Trophoblast cell (in vitro differentiated cells and primary cell): ENCODE results near the gene LSS.
A peak's percentile ranks its signal among the peaks of the same experiment; 100 is the strongest.

ENCODE experiments used
- DNase-seq, 2 donors: peaks; one replicate each; pipeline ENCODE4 v3.0.0-alpha.2; 2016
- H2AFZ ChIP-seq: 2 replicates; pipeline ENCODE4 v1.6.1; 2013; ENCODE audit warnings: low read length, moderate library complexity, mild to moderate bottlenecking; ENCODE audit not compliant: insufficient read depth, poor library complexity
- H2AK5ac ChIP-seq: 2 replicates; pipeline ENCODE4 v1.6.1; 2013; ENCODE audit warnings: mild to moderate bottlenecking, low read length
- H2BK120ac ChIP-seq: 2 replicates; pipeline ENCODE4 v1.6.1; 2013; ENCODE audit warnings: low read length, mild to moderate bottlenecking, moderate library complexity; ENCODE audit not compliant: insufficient read depth, poor library complexity
- H2BK12ac ChIP-seq: 2 replicates; pipeline ENCODE4 v1.6.1; 2013; ENCODE audit warnings: mild to moderate bottlenecking, low read length, moderate library complexity
- H2BK5ac ChIP-seq: 2 replicates; pipeline ENCODE4 v1.6.1; 2013; ENCODE audit warnings: low read length, low read depth, moderate library complexity, mild to moderate bottlenecking; ENCODE audit not compliant: poor library complexity
- H3K14ac ChIP-seq: 2 replicates; pipeline ENCODE4 v1.6.1; 2013; ENCODE audit warnings: mild to moderate bottlenecking, low read length
- H3K18ac ChIP-seq: 2 replicates; pipeline ENCODE4 v1.6.1; 2013; ENCODE audit warnings: mild to moderate bottlenecking, low read length
- H3K23ac ChIP-seq: 2 replicates; pipeline ENCODE4 v1.6.1; 2013; ENCODE audit warnings: low read length
- H3K27ac ChIP-seq: 2 replicates; pipeline ENCODE4 v1.5.1; 2013; ENCODE audit warnings: low read depth, mild to moderate bottlenecking, inconsistent platforms, low read length, moderate library complexity
- H3K27me3 ChIP-seq: 2 replicates; pipeline ENCODE4 v1.6.1; 2013; ENCODE audit warnings: inconsistent platforms, mild to moderate bottlenecking, low read length, moderate library complexity; ENCODE audit not compliant: insufficient read depth
- H3K36me3 ChIP-seq, 2 experiments: 1 replicate in 1 of 2; 2 replicates in 1 of 2; pipeline ENCODE4 v1.6.1; 2013; ENCODE audit warnings: low read length in 2 of 2, mild to moderate bottlenecking in 2 of 2, moderate library complexity in 1 of 2; ENCODE audit not compliant: insufficient read depth in 2 of 2, control insufficient read depth in 1 of 2
- H3K4ac ChIP-seq: 2 replicates; pipeline ENCODE4 v1.6.1; 2013; ENCODE audit warnings: low read depth, mild to moderate bottlenecking, low read length, moderate library complexity
- H3K4me1 ChIP-seq, 2 experiments: 1 replicate in 1 of 2; 2 replicates in 1 of 2; pipeline ENCODE4 v1.6.1; 2013; ENCODE audit warnings: low read length in 2 of 2, mild to moderate bottlenecking in 2 of 2, moderate library complexity in 1 of 2; ENCODE audit not compliant: insufficient read depth in 2 of 2, control insufficient read depth in 1 of 2
- H3K4me2 ChIP-seq: 2 replicates; pipeline ENCODE4 v1.6.1; 2013; ENCODE audit warnings: inconsistent platforms, mild to moderate bottlenecking, low read length, moderate library complexity
- H3K4me3 ChIP-seq: 2 replicates; pipeline ENCODE4 v1.5.1; 2013; ENCODE audit warnings: mild to moderate bottlenecking, low read depth, low read length, inconsistent platforms
- H3K79me1 ChIP-seq: one replicate; pipeline ENCODE4 v1.6.1; 2013; ENCODE audit warnings: low read length
- H3K79me2 ChIP-seq: 2 replicates; pipeline ENCODE4 v1.6.1; 2013; ENCODE audit warnings: low read length, mild to moderate bottlenecking; ENCODE audit not compliant: control insufficient read depth, insufficient read depth, poor library complexity
- H3K9ac ChIP-seq: 2 replicates; pipeline ENCODE4 v1.6.1; 2013; ENCODE audit warnings: mild to moderate bottlenecking, low read length
- H3K9me3 ChIP-seq: 2 replicates; pipeline ENCODE4 v1.6.1; 2013; ENCODE audit warnings: low read depth, mild to moderate bottlenecking, control low read depth, inconsistent platforms, low read length; ENCODE audit not compliant: insufficient read depth
- H4K12ac ChIP-seq: 2 replicates; pipeline ENCODE4 v1.6.1; 2013; ENCODE audit warnings: low read depth, mild to moderate bottlenecking, low read length, moderate library complexity
- H4K8ac ChIP-seq: 2 replicates; pipeline ENCODE4 v1.6.1; 2013; ENCODE audit warnings: low read depth, mild to moderate bottlenecking, low read length, moderate library complexity
- H4K91ac ChIP-seq: one replicate; pipeline ENCODE4 v1.6.1; 2013; ENCODE audit warnings: low read depth, mild to moderate bottlenecking, low read length, moderate library complexity
- WGBS: extraction: QIAGEN DNeasy Blood & Tissue Kit; methylation state at CpG from one replicate; pipeline ENCODE4 v1.1.7; 2013; ENCODE audit warnings: missing lambda C conversion rate; ENCODE audit not compliant: insufficient read length, insufficient coverage; ENCODE audit errors: extremely low coverage; 5-methylcytosine and 5-hydroxymethylcytosine counted together

LSS gene

DNA sequence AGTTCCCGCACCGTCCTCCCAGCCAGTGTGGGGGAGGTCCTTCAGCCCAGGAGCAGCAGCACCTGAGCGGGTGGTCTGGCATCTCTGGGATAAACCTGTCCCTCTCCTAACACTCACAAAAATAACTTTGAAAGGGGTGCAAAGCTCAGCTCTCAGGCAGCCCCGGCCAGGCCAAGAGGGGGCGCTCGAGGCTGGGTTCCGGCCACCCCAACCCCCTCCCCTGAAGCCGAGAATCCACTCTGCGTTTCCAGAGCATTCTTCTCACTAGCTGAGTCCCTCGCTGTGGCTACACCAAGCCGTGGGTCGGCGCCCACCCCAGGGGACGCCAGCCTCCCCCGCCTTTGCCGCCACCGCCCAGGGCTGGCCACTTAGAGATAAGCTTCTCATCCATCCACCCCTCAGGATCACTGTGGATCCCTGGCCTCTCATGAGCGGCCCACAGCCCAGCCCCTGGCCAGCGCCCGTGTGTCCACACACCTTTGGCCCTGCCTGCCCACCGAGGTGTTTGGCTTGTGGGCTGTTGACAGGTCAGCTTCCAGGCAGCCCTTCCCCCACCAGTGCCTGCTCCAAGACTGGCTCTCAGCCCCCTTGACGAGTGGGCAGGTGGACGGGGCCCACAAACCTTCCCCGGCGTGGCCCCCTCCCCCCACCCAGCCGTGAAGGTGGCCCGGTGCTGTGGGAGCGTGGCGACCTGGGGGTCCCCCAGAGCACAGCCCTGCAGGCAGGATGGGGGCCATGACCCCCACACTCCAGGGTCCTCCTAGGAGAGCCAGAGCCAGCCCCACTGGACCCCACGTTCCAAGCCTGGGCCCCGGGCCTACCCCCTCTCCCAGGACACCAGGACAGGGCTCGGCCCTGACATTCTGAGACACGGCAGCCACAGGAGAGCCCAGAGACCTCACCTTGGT lies 75.1 kb downstream of the LSS start:
- peak overlapping the region; percentile 37 for H3K14ac ChIP-seq
- H2BK12ac ChIP-seq, result peak overlapping the region; percentile 12
- H3K36me3 ChIP-seq, result peaks cover 0 to 5% of the 10 kb centered on the region in 2 experiments
- H3K4me3 ChIP-seq, result no peak overlapping the region
- H2AK5ac ChIP-seq, result peak overlapping the region; percentile 55
- peak overlapping the region; percentile 0 for H2BK120ac ChIP-seq
- H2BK5ac ChIP-seq, result no peak overlapping the region
- no peaks in the 10 kb centered on the region for H3K79me1 ChIP-seq
- WGBS, result no CpG with 5 or more reads among the region's 33 CpGs
- peak overlapping the region; percentile 27 for H3K18ac ChIP-seq
- H4K12ac ChIP-seq, result no peak overlapping the region
- H3K4me1 ChIP-seq, result peaks cover 6 to 13% of the 10 kb centered on the region in 2 experiments
- H3K27me3 ChIP-seq, result no peaks in the 10 kb centered on the region
- no peak overlapping the region for H3K27ac ChIP-seq
- H2AFZ ChIP-seq, result peak overlapping the region; percentile 33
- H4K91ac ChIP-seq, result peak overlapping the region; percentile 3
- no peaks in the 10 kb centered on the region for H3K9me3 ChIP-seq
- peak overlapping the region; percentile 11 for H4K8ac ChIP-seq
- DNase-seq, result no peak
- H3K4me2 ChIP-seq, result peak overlapping the region; percentile 20
- no peak overlapping the region for H3K4ac ChIP-seq
- peaks cover 2% of the 10 kb centered on the region for H3K79me2 ChIP-seq
- no peak overlapping the region for H3K23ac ChIP-seq
- H3K9ac ChIP-seq, result no peak overlapping the region

DNA sequence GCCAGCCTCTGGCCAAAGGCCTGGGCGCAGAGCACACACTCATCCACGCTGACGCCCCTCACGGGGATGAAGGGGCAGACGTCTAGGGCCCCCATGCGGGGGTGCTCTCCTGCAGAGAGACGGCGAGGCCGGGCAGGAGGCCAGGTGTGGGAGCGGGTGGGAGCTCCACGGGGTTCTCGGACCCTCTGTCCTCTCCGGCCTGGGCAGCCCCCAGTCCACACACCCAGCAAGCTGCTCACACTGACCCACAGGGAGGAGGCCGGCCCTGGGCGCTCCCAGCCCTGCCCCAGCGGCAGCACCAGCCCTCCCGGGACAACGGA lies 75.7 kb downstream of the LSS start:
- peaks cover 6 to 13% of the 10 kb centered on the region in 2 experiments for H3K4me1 ChIP-seq
- H3K79me1 ChIP-seq, result no peaks in the 10 kb centered on the region
- no peaks in the 10 kb centered on the region for H3K9me3 ChIP-seq
- H3K4ac ChIP-seq, result no peak overlapping the region
- H2BK120ac ChIP-seq, result no peak overlapping the region
- no peaks in the 10 kb centered on the region for H3K27me3 ChIP-seq
- H3K79me2 ChIP-seq, result peaks cover 2% of the 10 kb centered on the region
- H3K14ac ChIP-seq, result no peak overlapping the region
- H3K18ac ChIP-seq, result no peak overlapping the region
- no peak overlapping the region for H4K91ac ChIP-seq
- no peak overlapping the region for H3K4me2 ChIP-seq
- H2AK5ac ChIP-seq, result no peak overlapping the region
- H3K27ac ChIP-seq, result no peak overlapping the region
- whole genome bisulfite sequencing, result no CpG with 5 or more reads among the region's 18 CpGs
- H4K12ac ChIP-seq, result no peak overlapping the region
- no peak overlapping the region for H2BK12ac ChIP-seq
- H3K4me3 ChIP-seq, result no peak overlapping the region
- H3K9ac ChIP-seq, result no peak overlapping the region
- H2AFZ ChIP-seq, result peak overlapping the region; percentile 33
- H2BK5ac ChIP-seq, result no peak overlapping the region
- DNase-seq, result no peak
- no peak overlapping the region for H3K23ac ChIP-seq
- peak overlapping the region; percentile 9 for H4K8ac ChIP-seq
- peaks cover 0 to 5% of the 10 kb centered on the region in 2 experiments for H3K36me3 ChIP-seq

DNA sequence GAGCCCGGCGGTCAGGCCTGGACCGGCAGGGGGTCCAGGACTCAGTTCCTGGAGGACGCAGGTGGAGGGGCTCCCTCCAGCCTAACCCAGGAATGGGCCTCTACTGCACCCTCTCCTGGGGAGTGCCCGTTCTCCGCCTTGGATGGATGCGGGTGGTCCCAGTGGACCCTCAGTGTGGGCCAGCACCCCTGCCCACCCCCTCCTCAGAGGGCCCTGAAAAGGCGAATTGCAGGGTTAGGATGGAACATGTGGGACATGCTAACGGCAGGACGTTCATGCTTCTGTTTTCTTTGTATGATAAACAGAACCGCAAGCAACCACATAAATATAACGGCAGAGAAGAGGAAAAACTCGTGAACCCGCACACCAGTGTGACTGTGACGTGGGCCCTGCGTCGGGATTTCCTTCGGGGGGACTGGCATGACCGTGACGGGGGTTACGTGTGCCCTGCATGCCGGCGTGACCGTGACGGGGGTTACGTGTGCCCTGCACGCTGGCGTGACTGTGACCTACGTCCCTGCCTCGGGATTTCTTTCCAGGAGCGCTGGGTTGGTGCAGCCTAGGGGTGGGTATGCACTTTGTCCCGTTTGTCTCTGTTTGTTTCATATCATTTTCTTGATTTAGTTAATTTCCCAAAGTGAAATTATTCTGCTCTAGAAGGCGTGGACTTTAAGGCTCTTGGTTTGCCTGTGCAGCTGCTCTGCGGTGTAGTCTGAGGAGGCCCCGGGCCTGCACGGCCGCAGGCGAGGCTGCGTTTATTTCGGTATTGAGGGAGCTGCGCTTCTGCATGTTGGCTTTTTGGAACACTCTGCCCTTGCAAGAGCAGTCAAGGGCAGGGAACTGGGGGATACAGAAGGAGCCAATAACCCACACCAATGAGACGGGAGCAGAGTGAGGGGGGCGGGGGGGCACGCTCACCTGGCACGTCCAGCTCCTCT lies 76.3 kb downstream of the LSS start:
- H2BK5ac ChIP-seq, result no peak overlapping the region
- DNase-seq, result no peak
- H2BK120ac ChIP-seq, result no peak overlapping the region
- H4K8ac ChIP-seq, result no peak overlapping the region
- no CpG with 5 or more reads among the region's 45 CpGs for WGBS
- H3K4me1 ChIP-seq, result peaks cover 6 to 14% of the 10 kb centered on the region in 2 experiments
- H3K36me3 ChIP-seq, result peaks cover 0 to 5% of the 10 kb centered on the region in 2 experiments
- no peak overlapping the region for H3K4me3 ChIP-seq
- no peaks in the 10 kb centered on the region for H3K27me3 ChIP-seq
- no peak overlapping the region for H3K27ac ChIP-seq
- H2AK5ac ChIP-seq, result no peak overlapping the region
- peaks cover 2% of the 10 kb centered on the region for H3K79me2 ChIP-seq
- H4K91ac ChIP-seq, result no peak overlapping the region
- no peak overlapping the region for H2BK12ac ChIP-seq
- H3K23ac ChIP-seq, result no peak overlapping the region
- H3K14ac ChIP-seq, result no peak overlapping the region
- no peak overlapping the region for H3K18ac ChIP-seq
- H4K12ac ChIP-seq, result no peak overlapping the region
- no peak overlapping the region for H3K4ac ChIP-seq
- peaks cover 1% of the 10 kb centered on the region for H3K79me1 ChIP-seq
- H2AFZ ChIP-seq, result no peak overlapping the region
- no peak overlapping the region for H3K9ac ChIP-seq
- H3K9me3 ChIP-seq, result no peaks in the 10 kb centered on the region
- no peak overlapping the region for H3K4me2 ChIP-seq

DNA sequence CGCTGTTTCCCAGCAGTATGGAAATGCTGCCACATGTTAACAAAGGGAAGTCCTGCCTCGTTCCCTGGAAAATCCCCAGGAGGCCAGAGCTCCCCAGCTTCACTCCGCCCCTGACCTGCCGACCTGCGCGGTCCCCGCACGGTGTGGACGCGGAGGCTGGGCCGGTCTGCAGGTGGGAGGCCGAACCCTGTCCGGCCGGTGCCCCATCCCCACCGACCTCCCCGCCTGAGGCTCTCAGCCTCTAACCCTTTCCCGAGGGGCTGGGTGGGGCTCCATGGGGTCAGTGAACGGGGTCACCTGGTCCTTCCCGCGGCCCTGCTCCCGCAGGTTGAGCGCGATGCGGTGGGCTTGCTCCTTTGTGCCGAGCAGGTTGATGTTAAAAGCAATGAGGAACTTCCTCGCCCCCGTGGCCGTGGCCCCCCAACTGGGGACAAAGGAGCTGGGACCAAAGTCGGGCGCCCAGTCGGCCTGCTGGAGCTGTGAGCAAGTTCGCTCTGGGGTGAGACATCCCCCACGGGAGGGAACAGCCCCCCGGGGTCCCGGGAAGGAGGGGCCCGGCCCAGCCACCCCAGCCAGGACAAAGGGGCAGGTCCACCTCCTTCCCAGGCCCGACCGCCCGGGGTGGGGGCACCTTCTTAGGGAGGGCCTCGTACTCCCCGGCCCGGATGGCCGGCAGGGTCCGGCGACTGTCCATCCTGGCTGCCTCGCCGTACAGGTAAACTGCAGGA lies 77.1 kb downstream of the LSS start:
- Histone ChIP-seq H3K9ac (no peak overlapping the region), H3K4me2 (no peak overlapping the region), H2BK12ac (no peak overlapping the region), H3K79me1 (peaks cover 6% of the 10 kb centered on the region), H3K4me1 (peaks cover 9 to 19% of the 10 kb centered on the region in 2 experiments), H3K4me3 (no peak overlapping the region), H4K91ac (no peak overlapping the region), H3K79me2 (peaks cover 2% of the 10 kb centered on the region), H3K27me3 (no peaks in the 10 kb centered on the region), H3K9me3 (no peaks in the 10 kb centered on the region), H4K12ac (no peak overlapping the region), H3K4ac (no peak overlapping the region), H3K14ac (no peak overlapping the region), H2BK5ac (no peak overlapping the region), H2AK5ac (no peak overlapping the region), H3K23ac (no peak overlapping the region), H3K27ac (no peak overlapping the region), H3K36me3 (peaks cover 0 to 5% of the 10 kb centered on the region in 2 experiments), H2AFZ (no peak overlapping the region), H3K18ac (no peak overlapping the region), H4K8ac (no peak overlapping the region), H2BK120ac (no peak overlapping the region)
- DNase-seq, result no peak
- no CpG with 5 or more reads among the region's 47 CpGs for WGBS
